Adrenal gland (tissue), 12 donors: ENCODE data around the gene OR52K2. TPM values are rescaled to one million over a fixed set of nuclear protein-coding genes. Genes with fewer than 3 reads are reported as not detected.

ENCODE experiments used
- DNase-seq, 7 donors: peaks; one replicate each; pipeline ENCODE4 v3.0.0-alpha.2; 2019 to 2020
- H3K27ac ChIP-seq, 5 donors: fragments of 200-600 bp; sonication (generic) in 4 of 5; 1 replicate in 3 of 5; 2 replicates in 2 of 5; pipeline versions ENCODE4 v1.5.1 to v1.8.0; 2016 to 2020; ENCODE audit warnings: mild to moderate bottlenecking in 1 of 5
- H3K27me3 ChIP-seq: fragments of 200-600 bp; 2 replicates; pipeline ENCODE4 v1.8.0; 2021
- H3K36me3 ChIP-seq, 2 donors: fragments of 200-600 bp; replicated peaks in 1 of 2; 1 replicate in 1 of 2; 2 replicates in 1 of 2; pipeline versions ENCODE4 v1.5.1 to v1.8.0; 2018 to 2022
- H3K4me1 ChIP-seq, 2 donors: fragments of 200-600 bp; replicated peaks in 1 of 2; 1 replicate in 1 of 2; 2 replicates in 1 of 2; pipeline versions ENCODE4 v1.5.1 to v1.8.0; 2018 to 2021
- H3K4me3 ChIP-seq, 4 donors: fragments of 200-600 bp; sonication (generic) in 3 of 4; one replicate each; pipeline ENCODE4 v1.5.1; 2016 to 2018
- H3K9me3 ChIP-seq, 3 donors: fragments of 200-600 bp; sonication (generic) in 1 of 3; replicated peaks in 1 of 3; 1 replicate in 2 of 3; 2 replicates in 1 of 3; pipeline versions ENCODE4 v1.5.1 to v1.8.0; 2016 to 2021
- POLR2A ChIP-seq, 2 donors: fragments of 450-650 bp; IDR thresholded peaks; one replicate each; pipeline ENCODE4 v1.6.1; 2017; ENCODE audit warnings: antibody characterized with exemption in 2 of 2, mild to moderate bottlenecking in 2 of 2, moderate library complexity in 1 of 2
- WGBS, 4 donors: extraction: QIAGEN DNeasy Blood & Tissue Kit in 2 of 4; methylation state at CpG; one replicate each; pipeline versions ENCODE4 v1.1.5 to v1.1.7; 2013 to 2017; 5-methylcytosine and 5-hydroxymethylcytosine counted together
- intact Hi-C, 2 donors: fragments of 100-400 bp; cut with DNase I; formaldehyde crosslinking; loops; one replicate each; pipeline versions ENCODE4 v1.14.1 to v1.15.0; 2022 to 2023
- polyA plus RNA-seq, 3 donors: library from polyadenylated mRNA; stranded (reverse); fragments of 200-250 nt in 2 of 3; fragments of 350-450 nt in 1 of 3; fragmentation: Illumina TruSeq in 1 of 3; extraction: RNeasy Lipid Tissue Mini Kit (QIAGEN cat#74804) in 1 of 3; gene quantifications; one replicate each; pipeline ENCODE4 v1.2.3, GENCODE V29; 2013 to 2014
- total RNA-seq, 9 donors: library from RNA; depleted of rRNA in 4 of 9; stranded (reverse); fragments of >200 nt in 4 of 9; fragments of 120-200 nt in 1 of 9; fragmentation: NEBNext Ultra II Directional in 1 of 9; extraction: Animal tissue kit (Norgen Biotek cat#: 25700) in 1 of 9; gene quantifications; one replicate each; pipeline versions ENCODE4 v1.1.0 to v1.2.4, GENCODE V29; 2013 to 2023
- TF ChIP-seq, protein P1 (sequence below), 6 experiments: fragments of 450-650 bp in 4 of 6; fragments of 200-600 bp in 2 of 6; sonication (generic) in 1 of 6; IDR thresholded peaks; 1 replicate in 5 of 6; 2 replicates in 1 of 6; pipeline versions ENCODE4 v1.5.1 to v1.8.0; 2016 to 2021; ENCODE audit warnings: antibody characterized with exemption in 6 of 6, mild to moderate bottlenecking in 2 of 6, moderate library complexity in 1 of 6
- donor health status: healthy with polysubstance abuse.
- donor health status: Bipolar disorder and iron deficiency.
- donor health status: DM: yes; HTN: yes; CAD: no.
- donor health status: DM: no; HTN: no; CAD: no.
- donor health status: DM: no; HTN: no; CAD: no.
- donor health status: DM: yes; HTN: yes; CAD: no.

The OR52K2 gene
- total and polyA plus RNA-seq, 12 donors: 0.28 TPM; not detected in 11

GRCh38 chr11:4430051-4430450, 19.0 kb upstream of the OR52K2 start:
- WGBS, 4 donors: 72 to 77% (median 74%) methylated on average over 4 of the region's 4 CpGs
- DNase-seq: no peak
- intact Hi-C loops: no loop called here
- Histone ChIP-seq H3K4me1 (no peaks in the 10 kb centered on the region), H3K36me3 (no peaks in the 10 kb centered on the region), H3K9me3 (no peaks in the 10 kb centered on the region), H3K27ac (no peak overlapping the region), H3K4me3 (no peak overlapping the region), H3K27me3 (no peaks in the 10 kb centered on the region)
- TF ChIP-seq POLR2A (IDR thresholded peaks at IDR 0.05): no peak
- TF ChIP-seq, protein P1, sequence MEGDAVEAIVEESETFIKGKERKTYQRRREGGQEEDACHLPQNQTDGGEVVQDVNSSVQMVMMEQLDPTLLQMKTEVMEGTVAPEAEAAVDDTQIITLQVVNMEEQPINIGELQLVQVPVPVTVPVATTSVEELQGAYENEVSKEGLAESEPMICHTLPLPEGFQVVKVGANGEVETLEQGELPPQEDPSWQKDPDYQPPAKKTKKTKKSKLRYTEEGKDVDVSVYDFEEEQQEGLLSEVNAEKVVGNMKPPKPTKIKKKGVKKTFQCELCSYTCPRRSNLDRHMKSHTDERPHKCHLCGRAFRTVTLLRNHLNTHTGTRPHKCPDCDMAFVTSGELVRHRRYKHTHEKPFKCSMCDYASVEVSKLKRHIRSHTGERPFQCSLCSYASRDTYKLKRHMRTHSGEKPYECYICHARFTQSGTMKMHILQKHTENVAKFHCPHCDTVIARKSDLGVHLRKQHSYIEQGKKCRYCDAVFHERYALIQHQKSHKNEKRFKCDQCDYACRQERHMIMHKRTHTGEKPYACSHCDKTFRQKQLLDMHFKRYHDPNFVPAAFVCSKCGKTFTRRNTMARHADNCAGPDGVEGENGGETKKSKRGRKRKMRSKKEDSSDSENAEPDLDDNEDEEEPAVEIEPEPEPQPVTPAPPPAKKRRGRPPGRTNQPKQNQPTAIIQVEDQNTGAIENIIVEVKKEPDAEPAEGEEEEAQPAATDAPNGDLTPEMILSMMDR (IDR thresholded peaks at IDR 0.05): no peak

DNA sequence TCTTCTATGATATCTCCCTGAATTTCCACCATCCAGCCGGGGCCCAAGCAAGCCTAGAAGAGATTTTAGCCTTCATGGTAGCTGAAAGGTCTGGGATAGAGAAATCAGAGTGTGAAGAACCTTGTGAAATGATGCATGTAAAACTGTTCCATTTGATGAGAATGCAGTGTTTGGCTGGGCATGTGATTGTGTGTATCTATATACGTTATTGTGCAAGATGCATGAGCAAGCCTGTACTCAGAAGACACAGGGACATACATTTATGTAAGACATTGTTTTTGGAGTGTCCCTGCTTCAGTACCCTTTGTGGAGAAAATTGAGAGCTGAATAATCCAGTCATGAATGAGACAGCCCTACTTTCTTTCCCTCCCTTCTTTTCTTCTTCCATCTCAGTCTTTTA, 15.2 kb upstream of the OR52K2 start:
- H3K27me3 ChIP-seq: no peaks in the 10 kb centered on the region
- no peaks in the 10 kb centered on the region for H3K9me3 ChIP-seq
- H3K4me1 ChIP-seq: no peaks in the 10 kb centered on the region
- no peak for DNase-seq
- no peaks in the 10 kb centered on the region for H3K36me3 ChIP-seq
- no peak overlapping the region for H3K4me3 ChIP-seq
- H3K27ac ChIP-seq: no peak overlapping the region
- no peak for TF ChIP-seq POLR2A (IDR thresholded peaks at IDR 0.05)
- TF ChIP-seq, protein P1 (IDR thresholded peaks at IDR 0.05): no peak
- 50 to 69% (median 61%) methylated on average over 2 of the region's 2 CpGs for WGBS, 4 donors
- intact Hi-C loops: no loop called here

DNA sequence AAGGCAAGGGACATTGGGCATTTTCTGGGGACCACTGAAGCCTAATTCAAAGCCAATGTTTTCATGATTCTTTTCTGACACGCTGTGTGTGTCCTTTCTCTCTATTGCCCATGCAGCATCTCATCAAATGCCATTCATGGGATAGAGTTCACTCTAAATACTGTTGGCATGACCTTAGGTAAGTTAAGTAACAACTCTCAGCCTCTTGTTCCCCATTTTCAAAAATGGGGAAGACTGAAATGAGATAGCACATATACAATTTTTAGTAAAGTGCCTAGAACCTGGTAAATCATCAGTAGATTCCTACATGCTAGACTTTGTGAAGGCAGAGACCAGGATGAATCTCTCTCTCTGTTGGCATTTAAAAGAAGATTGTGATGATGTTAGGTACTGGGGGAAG, 12.7 kb upstream of the OR52K2 start:
- H3K27ac ChIP-seq: no peak overlapping the region
- no peaks in the 10 kb centered on the region for H3K27me3 ChIP-seq
- intact Hi-C loops: no loop called here
- no peaks in the 10 kb centered on the region for H3K36me3 ChIP-seq
- H3K4me1 ChIP-seq: no peaks in the 10 kb centered on the region
- 67 to 79% (median 75%) methylated on average over 1 of the region's 1 CpG for WGBS, 4 donors
- DNase-seq: no peak
- TF ChIP-seq, protein P1 (IDR thresholded peaks at IDR 0.05): no peak
- no peak for TF ChIP-seq POLR2A (IDR thresholded peaks at IDR 0.05)
- H3K4me3 ChIP-seq: no peak overlapping the region
- H3K9me3 ChIP-seq: no peaks in the 10 kb centered on the region

GRCh38 chr11:4441515-4441914, 7.6 kb upstream of the OR52K2 start:
- WGBS, 4 donors: 75 to 89% (median 82%) methylated on average over 3 of the region's 3 CpGs
- H3K36me3 ChIP-seq: no peaks in the 10 kb centered on the region
- H3K4me3 ChIP-seq: no peak overlapping the region
- no peak for TF ChIP-seq POLR2A (IDR thresholded peaks at IDR 0.05)
- TF ChIP-seq, protein P1 (IDR thresholded peaks at IDR 0.05): no peak
- H3K9me3 ChIP-seq: no peaks in the 10 kb centered on the region
- no peaks in the 10 kb centered on the region for H3K4me1 ChIP-seq
- intact Hi-C loops: no loop called here
- DNase-seq: no peak
- no peak overlapping the region for H3K27ac ChIP-seq
- H3K27me3 ChIP-seq: no peaks in the 10 kb centered on the region
